H1 (cell line): ENCODE data around the gene AGBL1. TPM values are rescaled to one million over a fixed set of nuclear protein-coding genes. Genes with fewer than 3 reads are reported as not detected.

ENCODE experiments used
- CTCF ChIA-PET: fragments of 300-600 bp; sonication (Branson Sonifier 250); formaldehyde crosslinking; loops from one replicate; lab custom pipeline; 2021; ENCODE audit not compliant: partially characterized antibody; lab: Charles Lee
- POLR2A ChIA-PET: fragments of 300-600 bp; sonication (Branson Sonifier 250); formaldehyde crosslinking; loops from one replicate; lab custom pipeline; 2021; ENCODE audit warnings: inconsistent platforms; ENCODE audit not compliant: partially characterized antibody; lab: Charles Lee
- DNase-seq, 2 experiments: peaks; one replicate each; pipeline versions ENCODE4 v3.0.0 to v3.0.0-alpha.2; 2010 to 2022; ENCODE audit warnings: low spot score in 2 of 2, low read depth in 1 of 2, mixed read lengths in 1 of 2
- FAIRE-seq: peaks from 2 replicates; lab custom pipeline; 2011; peaks lifted over from hg19 to GRCh38; lab: Jason Lieb, UNC
- H2AFZ ChIP-seq: 2 replicates; pipeline ENCODE4 v1.8.1; 2012; ENCODE audit warnings: low read length, inconsistent platforms
- H2AK5ac ChIP-seq: 2 replicates; pipeline ENCODE4 v1.6.1; 2013; ENCODE audit warnings: low read depth, low read length
- H2BK120ac ChIP-seq: replicated peaks from 2 replicates; pipeline ENCODE3; 2013; ENCODE audit warnings: low read depth, low read length, inconsistent platforms
- H2BK12ac ChIP-seq: 2 replicates; pipeline ENCODE4 v1.6.1; 2013; ENCODE audit warnings: low read depth, low read length
- H2BK15ac ChIP-seq: 2 replicates; pipeline ENCODE4 v1.6.1; 2013; ENCODE audit warnings: low read length
- H2BK20ac ChIP-seq: 2 replicates; pipeline ENCODE4 v1.6.1; 2013; ENCODE audit warnings: low read length
- H2BK5ac ChIP-seq: 2 replicates; pipeline ENCODE4 v1.6.1; 2013; ENCODE audit warnings: low read depth, low read length
- H3K14ac ChIP-seq: 2 replicates; pipeline ENCODE4 v1.6.1; 2013; ENCODE audit warnings: inconsistent platforms; ENCODE audit not compliant: insufficient read length
- H3K18ac ChIP-seq: 2 replicates; pipeline ENCODE4 v1.6.1; 2013; ENCODE audit warnings: low read length; ENCODE audit errors: extremely low read depth
- H3K23ac ChIP-seq: 2 replicates; pipeline ENCODE4 v1.6.1; 2013; ENCODE audit warnings: inconsistent platforms; ENCODE audit not compliant: insufficient read length
- H3K23me2 ChIP-seq: 2 replicates; pipeline ENCODE4 v1.6.1; 2013; ENCODE audit warnings: low read depth, low read length
- H3K27ac ChIP-seq: 2 replicates; pipeline ENCODE4 v1.6.1; 2011; ENCODE audit warnings: low read depth, low read length, inconsistent platforms
- H3K27me3 ChIP-seq, 4 experiments: replicated peaks in 1 of 4; 1 replicate in 1 of 4; 2 replicates in 3 of 4; pipeline versions ENCODE4 v1.6.1 to v1.8.1; 2011 to 2013; ENCODE audit warnings: low read length in 3 of 4, mild to moderate bottlenecking in 3 of 4, inconsistent platforms in 2 of 4, mixed read lengths in 2 of 4, moderate library complexity in 1 of 4; ENCODE audit not compliant: control insufficient read depth in 3 of 4, insufficient read depth in 3 of 4; ENCODE audit errors: extremely low read depth in 1 of 4
- H3K36me3 ChIP-seq, 4 experiments: 2 replicates each; pipeline versions ENCODE4 v1.6.1 to v1.8.1; 2011 to 2013; ENCODE audit warnings: mild to moderate bottlenecking in 4 of 4, low read length in 3 of 4, moderate library complexity in 2 of 4, control low read depth in 1 of 4, inconsistent platforms in 1 of 4; ENCODE audit not compliant: insufficient read depth in 4 of 4, control insufficient read depth in 2 of 4
- H3K4ac ChIP-seq: replicated peaks from 2 replicates; pipeline ENCODE3; 2013; ENCODE audit warnings: low read length, low read depth, mixed read lengths, inconsistent platforms; ENCODE audit not compliant: insufficient read length
- H3K4me1 ChIP-seq, 4 experiments: replicated peaks in 1 of 4; 1 replicate in 1 of 4; 2 replicates in 3 of 4; pipeline versions ENCODE4 v1.6.1 to v1.8.1; 2011 to 2013; ENCODE audit warnings: low read length in 3 of 4, inconsistent platforms in 2 of 4, mixed read lengths in 1 of 4; ENCODE audit not compliant: insufficient read depth in 4 of 4, control insufficient read depth in 3 of 4
- H3K4me2 ChIP-seq, 2 experiments: 2 replicates each; pipeline versions ENCODE4 v1.6.1 to v1.8.1; 2011 to 2013; ENCODE audit warnings: low read depth in 2 of 2, low read length in 2 of 2, control low read depth in 1 of 2, inconsistent platforms in 1 of 2, mild to moderate bottlenecking in 1 of 2; ENCODE audit not compliant: insufficient read depth in 1 of 2
- H3K4me3 ChIP-seq, 4 experiments: fragments of 200-600, 300-600 bp in 1 of 4; sonication (generic), shearing (Covaris generic), sonication (Bioruptor Twin) in 1 of 4; 2 replicates each; pipeline versions ENCODE4 v1.5.1 to v1.8.1; 2011 to 2016; ENCODE audit warnings: low read length in 4 of 4, low read depth in 3 of 4, control low read depth in 2 of 4, inconsistent platforms in 2 of 4, mild to moderate bottlenecking in 2 of 4, mixed read lengths in 1 of 4, moderate library complexity in 1 of 4; ENCODE audit not compliant: insufficient read depth in 2 of 4; ENCODE audit errors: extremely low read depth in 1 of 4
- H3K56ac ChIP-seq: replicated peaks from 2 replicates; pipeline ENCODE3; 2013; ENCODE audit warnings: low read depth, mild to moderate bottlenecking, mixed read lengths, low read length, inconsistent platforms; ENCODE audit not compliant: insufficient read length
- H3K79me1 ChIP-seq: 2 replicates; pipeline ENCODE4 v1.6.1; 2013; ENCODE audit warnings: low read depth, low read length, control low read depth
- H3K79me2 ChIP-seq, 2 experiments: 2 replicates each; pipeline versions ENCODE4 v1.6.1 to v1.8.1; 2012 to 2013; ENCODE audit warnings: low read length in 2 of 2, mild to moderate bottlenecking in 2 of 2, inconsistent platforms in 1 of 2; ENCODE audit not compliant: insufficient read depth in 2 of 2, control insufficient read depth in 1 of 2
- H3K9ac ChIP-seq, 4 experiments: replicated peaks in 1 of 4; 1 replicate in 1 of 4; 2 replicates in 3 of 4; pipeline versions ENCODE4 v1.6.1 to v1.8.1; 2011 to 2013; ENCODE audit warnings: low read depth in 3 of 4, low read length in 3 of 4, control low read depth in 2 of 4, mild to moderate bottlenecking in 2 of 4, moderate library complexity in 2 of 4, inconsistent platforms in 1 of 4; ENCODE audit errors: extremely low read depth in 1 of 4
- H3K9me3 ChIP-seq, 2 experiments: 2 replicates each; pipeline versions ENCODE4 v1.6.1 to v1.8.1; 2012 to 2013; ENCODE audit warnings: mild to moderate bottlenecking in 2 of 2, moderate library complexity in 2 of 2, control low read depth in 1 of 2, inconsistent platforms in 1 of 2, low read depth in 1 of 2, low read length in 1 of 2, mixed read lengths in 1 of 2; ENCODE audit not compliant: insufficient read depth in 2 of 2
- H4K20me1 ChIP-seq, 2 experiments: replicated peaks in 1 of 2; 2 replicates each; pipeline versions ENCODE3 to v1.8.1; 2011 to 2013; ENCODE audit warnings: inconsistent platforms in 2 of 2, low read length in 2 of 2, mild to moderate bottlenecking in 1 of 2; ENCODE audit not compliant: insufficient read depth in 2 of 2, control insufficient read depth in 1 of 2
- H4K5ac ChIP-seq: 2 replicates; pipeline ENCODE4 v1.6.1; 2013; ENCODE audit warnings: low read length, low read depth, mixed read lengths, inconsistent platforms; ENCODE audit not compliant: insufficient read length
- H4K8ac ChIP-seq: 2 replicates; pipeline ENCODE4 v1.8.0; 2013; ENCODE audit warnings: mild to moderate bottlenecking, moderate library complexity, low read length, inconsistent platforms; ENCODE audit not compliant: insufficient read depth; ENCODE audit errors: extremely low read depth
- H4K91ac ChIP-seq: replicated peaks from 2 replicates; pipeline ENCODE3; 2013; ENCODE audit warnings: low read length, mixed read lengths, inconsistent platforms; ENCODE audit not compliant: insufficient read length
- CTBP2 ChIP-seq: IDR thresholded peaks from 2 replicates; pipeline ENCODE4 v1.7.0; 2011; ENCODE audit warnings: borderline replicate concordance, mild to moderate bottlenecking, moderate library complexity, mixed read lengths, low read length; ENCODE audit not compliant: insufficient read depth, insufficient read length
- FOSL1 ChIP-seq: IDR thresholded peaks from 2 replicates; pipeline ENCODE4 v1.6.1; 2011; ENCODE audit warnings: mild to moderate bottlenecking, low read depth, low read length, moderate library complexity; ENCODE audit not compliant: insufficient read depth
- GTF2F1 ChIP-seq: IDR thresholded peaks from 2 replicates; pipeline ENCODE4 v1.6.1; 2012; ENCODE audit warnings: low read depth, low read length, improper control_type of control experiment, borderline replicate concordance
- KDM4A ChIP-seq: IDR thresholded peaks from one replicate; pipeline ENCODE4 v1.7.1; 2012; ENCODE audit warnings: low read depth, mild to moderate bottlenecking, moderate library complexity, low read length, inconsistent platforms; ENCODE audit not compliant: severe bottlenecking
- MAX ChIP-seq: IDR thresholded peaks from 2 replicates; pipeline ENCODE4 v1.6.1; 2012; ENCODE audit warnings: inconsistent platforms
- NRF1 ChIP-seq: IDR thresholded peaks from 2 replicates; pipeline ENCODE4 v1.6.1; 2011; ENCODE audit warnings: mild to moderate bottlenecking, low read depth, low read length, improper control_type of control experiment
- PHF8 ChIP-seq: fragments of 200-600 bp; sonication (generic); conservative IDR thresholded peaks from 2 replicates; pipeline ENCODE4 v1.7.1; 2012; ENCODE audit warnings: low read depth, mild to moderate bottlenecking, inconsistent platforms, low read length, moderate library complexity
- TAF7 ChIP-seq: optimal IDR thresholded peaks from 2 replicates; pipeline ENCODE3; 2011; ENCODE audit warnings: low read depth, mild to moderate bottlenecking, inconsistent platforms, low read length, moderate library complexity, borderline replicate concordance
- ZNF274 ChIP-seq: IDR thresholded peaks from 2 replicates; pipeline ENCODE4 v1.7.0; 2012; ENCODE audit warnings: low read length, borderline replicate concordance; ENCODE audit errors: extremely low read depth
- WGBS, 2 experiments: shearing (Covaris generic) in 1 of 2; methylation state at CpG; one replicate each; pipeline versions ENCODE4 v1.1.6 to v1.1.7; 2013 to 2015; ENCODE audit warnings: low lambda C conversion rate in 2 of 2, mixed read lengths in 2 of 2, inconsistent platforms in 1 of 2, low coverage in 1 of 2, missing lambda C conversion rate in 1 of 2; ENCODE audit not compliant: insufficient replicate concordance in 2 of 2, insufficient coverage in 1 of 2, insufficient read length in 1 of 2; ENCODE audit errors: extremely low coverage in 1 of 2, missing lambda C conversion rate in 1 of 2; 5-methylcytosine and 5-hydroxymethylcytosine counted together
- polyA plus RNA-seq, 7 experiments: library from polyadenylated mRNA; depleted of rRNA in 3 of 7; stranded (reverse) in 5 of 7; unstranded in 2 of 7; fragments of >200 nt in 5 of 7; fragments of 200-250 nt in 2 of 7; gene quantifications; 1 replicate in 5 of 7; 2 replicates in 1 of 7; 4 replicates in 1 of 7; pipeline versions ENCODE4 v1.2.1 to v1.2.3, GENCODE V29; 2011 to 2013; ENCODE audit warnings: missing spikeins in 2 of 7, mixed read lengths in 2 of 7
- total RNA-seq: library from RNA; stranded (reverse); fragmentation: NEBNext Ultra II Directional; extraction: Animal tissue kit (Norgen Biotek cat#: 25700); gene quantifications from 2 replicates; pipeline ENCODE4 v1.2.1, GENCODE V29; 2021
- TF ChIP-seq, protein P1 (sequence below): IDR thresholded peaks from 2 replicates; pipeline ENCODE4 v1.6.1; 2011; ENCODE audit warnings: low read length, improper control_type of control experiment

AGBL1 gene
- total and polyA plus RNA-seq, 2 of the 8 experiments (the other 6 are each of a cell fraction or from before 2014, with no cell fraction given), result not detected

DNA sequence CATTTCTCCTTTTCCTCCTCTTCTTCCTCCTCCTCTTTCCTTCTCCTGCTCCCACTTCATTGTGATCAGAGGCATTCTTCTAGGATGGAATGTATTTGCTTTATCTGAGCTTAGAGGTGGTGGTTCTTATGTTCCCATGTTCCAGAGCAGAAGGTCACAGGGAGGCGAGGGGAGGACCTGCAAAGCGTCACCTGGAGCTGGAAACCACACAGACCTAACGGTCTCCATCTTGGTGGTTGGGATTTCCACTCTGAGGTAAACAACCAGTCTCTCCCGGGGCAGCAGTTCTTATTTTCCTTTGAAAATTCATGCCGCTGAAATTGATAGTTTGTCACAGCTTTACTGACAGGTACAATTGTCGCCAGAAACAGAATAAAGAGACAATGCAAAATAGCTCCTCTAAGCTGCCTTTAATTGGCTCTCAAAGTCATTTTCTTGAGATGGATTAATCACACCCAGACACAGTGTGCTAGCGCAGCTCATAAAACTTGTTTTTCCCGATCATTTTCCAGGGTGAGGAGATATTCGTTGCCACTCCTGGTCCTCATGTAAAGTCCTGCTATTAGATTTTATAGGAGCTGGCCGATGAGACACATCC, 16.9 kb upstream of the AGBL1 start:
- no peak overlapping the region for H3K23ac ChIP-seq
- DNase-seq, result no peak
- H3K79me2 ChIP-seq, result no peaks in the 10 kb centered on the region
- H2BK12ac ChIP-seq, result no peak overlapping the region
- no peak overlapping the region for H3K4me3 ChIP-seq
- no peak overlapping the region for H4K91ac ChIP-seq
- no peak overlapping the region for H4K8ac ChIP-seq
- H3K18ac ChIP-seq, result no peak overlapping the region
- no peaks in the 10 kb centered on the region for H3K4me1 ChIP-seq
- H3K4ac ChIP-seq, result no peak overlapping the region
- H3K27me3 ChIP-seq, result no peaks in the 10 kb centered on the region; a peak in 1 of 7 replicates
- no peak overlapping the region for H2BK120ac ChIP-seq
- no peaks in the 10 kb centered on the region for H4K20me1 ChIP-seq
- ChIA-PET POLR2A (no interaction called here), CTCF (interaction anchor here (0.7 to 3.4 kb wide), 11 partner anchors 11 to 693 kb away, joined by 3 to 9 read pairs (median 3); partner anchors contain the start of gene AGBL1)
- no peak overlapping the region for H2BK20ac ChIP-seq
- no peak overlapping the region for H3K56ac ChIP-seq
- no peak overlapping the region for H2AFZ ChIP-seq
- no peaks in the 10 kb centered on the region for H3K9me3 ChIP-seq
- no peak overlapping the region for H3K9ac ChIP-seq
- no peak overlapping the region for H3K14ac ChIP-seq
- no peaks in the 10 kb centered on the region; a peak in 1 of 8 replicates for H3K36me3 ChIP-seq
- H2BK5ac ChIP-seq, result no peak overlapping the region
- no peak overlapping the region for H4K5ac ChIP-seq
- WGBS, 2 experiments, result 91% methylated on average over 10 of the region's 10 CpGs; no CpG with 5 or more reads in 1 of the 2 experiments
- H3K4me2 ChIP-seq, result no peak overlapping the region
- no peaks in the 10 kb centered on the region for H3K79me1 ChIP-seq
- no peak overlapping the region for H2AK5ac ChIP-seq
- H3K27ac ChIP-seq, result no peak overlapping the region
- FAIRE-seq, result no peak
- no peaks in the 10 kb centered on the region for H3K23me2 ChIP-seq
- TF ChIP-seq MAX (no peak), GTF2F1 (no peak), PHF8 (no peak), NRF1 (no peak), TAF7 (no peak), FOSL1 (no peak), ZNF274 (no peak), KDM4A (no peak), CTBP2 (no peak)
- TF ChIP-seq, protein P1, sequence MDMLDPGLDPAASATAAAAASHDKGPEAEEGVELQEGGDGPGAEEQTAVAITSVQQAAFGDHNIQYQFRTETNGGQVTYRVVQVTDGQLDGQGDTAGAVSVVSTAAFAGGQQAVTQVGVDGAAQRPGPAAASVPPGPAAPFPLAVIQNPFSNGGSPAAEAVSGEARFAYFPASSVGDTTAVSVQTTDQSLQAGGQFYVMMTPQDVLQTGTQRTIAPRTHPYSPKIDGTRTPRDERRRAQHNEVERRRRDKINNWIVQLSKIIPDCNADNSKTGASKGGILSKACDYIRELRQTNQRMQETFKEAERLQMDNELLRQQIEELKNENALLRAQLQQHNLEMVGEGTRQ, result no peak
- H2BK15ac ChIP-seq, result no peak overlapping the region
